GM23248 (cell line): Measurements from ENCODE around the gene ADRA1B.

ENCODE experiments used
- EZH2 ChIP-seq: fragments of 200-600 bp; sonication (generic); IDR thresholded peaks from 2 replicates; pipeline ENCODE4 v1.6.1; 2018; ENCODE audit warnings: antibody characterized with exemption, mild to moderate bottlenecking; ENCODE audit not compliant: insufficient read depth, poor library complexity, severe bottlenecking
- EZH2phosphoT487 ChIP-seq: fragments of 200-600 bp; sonication (generic); IDR thresholded peaks from 2 replicates; pipeline ENCODE4 v1.6.1; 2018; ENCODE audit warnings: antibody characterized with exemption, moderate library complexity, mild to moderate bottlenecking, low read depth; ENCODE audit not compliant: insufficient read depth

GRCh38 chr5:159901772-159902171, 14.5 kb upstream of the ADRA1B start:
- TF ChIP-seq EZH2 (no peak), EZH2phosphoT487 (no peak)
